Heart right ventricle (tissue), 16 donors: ENCODE data around the gene SEMA4B. TPM values are rescaled to one million over a fixed set of nuclear protein-coding genes. Genes with fewer than 3 reads are reported as not detected.

Experiments
- ATAC-seq, 8 donors: fragments of 200-7000 bp; cut with Tn5 transposase; one replicate each; pipeline ENCODE4 v1.9.1; 2020; ENCODE audit warnings: mild to moderate bottlenecking in 8 of 8, moderate library complexity in 8 of 8, moderate number of reproducible peaks in 1 of 8
- DNase-seq, 2 donors: peaks; one replicate each; pipeline ENCODE4 v3.0.0-alpha.2; 2020
- H3K27ac ChIP-seq, 10 donors: fragments of 200-600 bp; sonication (generic) in 2 of 10; one replicate each; pipeline versions ENCODE4 v1.5.0 to v1.8.0; 2020 to 2022; ENCODE audit warnings: mild to moderate bottlenecking in 3 of 10
- H3K27me3 ChIP-seq, 7 donors: fragments of 200-600 bp; one replicate each; pipeline ENCODE4 v1.8.0; 2021 to 2022; ENCODE audit warnings: mild to moderate bottlenecking in 2 of 7
- H3K36me3 ChIP-seq, 9 donors: fragments of 200-600 bp; sonication (generic) in 1 of 9; one replicate each; pipeline versions ENCODE4 v1.5.0 to v1.8.0; 2020 to 2022; ENCODE audit warnings: mild to moderate bottlenecking in 2 of 9
- H3K4me1 ChIP-seq, 9 donors: fragments of 200-600 bp; sonication (generic) in 1 of 9; one replicate each; pipeline versions ENCODE4 v1.5.0 to v1.8.0; 2020 to 2022; ENCODE audit warnings: mild to moderate bottlenecking in 4 of 9
- H3K4me3 ChIP-seq, 10 donors: fragments of 200-600 bp; sonication (generic) in 2 of 10; one replicate each; pipeline versions ENCODE4 v1.5.0 to v1.8.0; 2020 to 2022; ENCODE audit warnings: mild to moderate bottlenecking in 7 of 10, moderate library complexity in 2 of 10
- H3K9me3 ChIP-seq, 11 donors: fragments of 200-600 bp in 10 of 11; sonication (generic) in 2 of 11; one replicate each; pipeline versions ENCODE4 v1.5.0 to v1.8.0; 2013 to 2022; ENCODE audit warnings: mild to moderate bottlenecking in 2 of 11, control low read depth in 1 of 11, moderate library complexity in 1 of 11
- CTCF ChIP-seq, 9 donors: fragments of 200-600 bp; sonication (generic) in 2 of 9; IDR thresholded peaks; one replicate each; pipeline versions ENCODE4 v1.5.0 to v1.8.0; 2021 to 2022; ENCODE audit warnings: antibody characterized with exemption in 9 of 9, mild to moderate bottlenecking in 5 of 9, moderate library complexity in 1 of 9
- WGBS, 2 donors: extraction: QIAGEN DNeasy Blood & Tissue Kit; methylation state at CpG; one replicate each; pipeline ENCODE4 v1.1.7; 2013; ENCODE audit warnings: inconsistent platforms in 1 of 2; 5-methylcytosine and 5-hydroxymethylcytosine counted together
- intact Hi-C, 10 donors: fragments of 100-400 bp; cut with DNase I; formaldehyde crosslinking; loops; one replicate each; pipeline versions ENCODE4 v1.11.1 to v1.14.2; 2022
- polyA plus RNA-seq, 2 donors: library from polyadenylated mRNA; stranded (reverse); fragments of 200-250 nt; gene quantifications; one replicate each; pipeline ENCODE4 v1.2.3, GENCODE V29; 2013
- total RNA-seq, 10 donors: library from RNA; stranded (reverse); fragmentation: NEBNext Ultra II Directional in 3 of 10; extraction: Animal tissue kit (Norgen Biotek cat#: 25700) in 3 of 10; gene quantifications; one replicate each; pipeline versions ENCODE4 v1.2.1 to v1.2.4, GENCODE V29; 2021 to 2023
- donor health status: Arrhythmogenic right ventricular cardiomyopathy.
- donor health status: ischemic (EF 13 %, LVEDD 7.1; RV severe dilation, severe dysfunction).
- donor health status: healthy with polysubstance abuse.
- donor health status: DM: no; HTN: yes; CAD: no.
- donor health status: DM: no; HTN: no; CAD: no.
- donor health status: ischemic (EF 25% LVEDD 6.9; RV normal size, moderate dysfunction).
- donor health status: ischemic (EF 25% LVEDD 5.7; RV mildly dilated, moderate dysfunction).
- donor health status: healthy.
- donor health status: DM: yes; HTN: yes; CAD: no.
- donor health status: Ischemic cardiomyopathy.
- donor health status: ischemic (EF 35%, LVEDD 5.7; RV mildly dilated, moderate dysfunction).
- donor health status: nonischemic (EF 11% LVEDD 7.7; RV severe dilation, severe dysfunction).
- donor health status: DM: yes; HTN: yes; CAD: no.
- donor health status: PGD.
- donor health status: ischemic (EF 29% LVEDD 5.4; RV normal size, mild dysfunction).
- donor health status: nonischemic (EF 23%, LVEDD 6.1; RV moderate dilation, normal function).

Gene SEMA4B
- total and polyA plus RNA-seq, 12 donors, result 9.9 to 76.7 (median 18.4) TPM

GRCh38 chr15:90223441-90224165 lies 22.5 kb downstream of the SEMA4B start:
- H3K4me1 ChIP-seq, result peaks cover 2 to 15% (median 9%) of the 10 kb centered on the region in 9 donors
- WGBS, 2 donors, result 94 to 95% methylated on average over 22 of the region's 22 CpGs
- TF ChIP-seq CTCF (IDR thresholded peaks at IDR 0.05), result no peak
- H3K9me3 ChIP-seq, result no peaks in the 10 kb centered on the region
- intact Hi-C loops, result loop anchor here in 2 of 10 donors (10.0 kb wide), 2 partner anchors 129 to 329 kb away; partner anchors contain the start of gene AP3S2 (in 2 of the 2)
- peaks cover 0 to 93% (median 13%) of the 10 kb centered on the region in 9 donors for H3K36me3 ChIP-seq
- ATAC-seq, result no peak
- H3K4me3 ChIP-seq, result no peak overlapping the region
- H3K27me3 ChIP-seq, result no peaks in the 10 kb centered on the region
- DNase-seq, result no peak
- no peak overlapping the region for H3K27ac ChIP-seq

GRCh38 chr15:90225047-90225446 lies 23.9 kb downstream of the SEMA4B start:
- no peaks in the 10 kb centered on the region for H3K27me3 ChIP-seq
- intact Hi-C loops, result loop anchor here in 2 of 10 donors (5.0 to 10.0 kb wide), 3 partner anchors 33 to 330 kb away; partner anchors contain the start of gene AP3S2 (in 2 of the 2)
- ATAC-seq (no peak), DNase-seq (no peak)
- TF ChIP-seq CTCF (IDR thresholded peaks at IDR 0.05), result no peak
- no peaks in the 10 kb centered on the region for H3K9me3 ChIP-seq
- H3K4me1 ChIP-seq, result peaks cover 2 to 30% (median 15%) of the 10 kb centered on the region in 9 donors
- no peak overlapping the region for H3K27ac ChIP-seq
- 86 to 91% methylated on average over 17 of the region's 17 CpGs for WGBS, 2 donors
- peaks cover 0 to 95% (median 15%) of the 10 kb centered on the region in 9 donors for H3K36me3 ChIP-seq
- no peak overlapping the region for H3K4me3 ChIP-seq

DNA sequence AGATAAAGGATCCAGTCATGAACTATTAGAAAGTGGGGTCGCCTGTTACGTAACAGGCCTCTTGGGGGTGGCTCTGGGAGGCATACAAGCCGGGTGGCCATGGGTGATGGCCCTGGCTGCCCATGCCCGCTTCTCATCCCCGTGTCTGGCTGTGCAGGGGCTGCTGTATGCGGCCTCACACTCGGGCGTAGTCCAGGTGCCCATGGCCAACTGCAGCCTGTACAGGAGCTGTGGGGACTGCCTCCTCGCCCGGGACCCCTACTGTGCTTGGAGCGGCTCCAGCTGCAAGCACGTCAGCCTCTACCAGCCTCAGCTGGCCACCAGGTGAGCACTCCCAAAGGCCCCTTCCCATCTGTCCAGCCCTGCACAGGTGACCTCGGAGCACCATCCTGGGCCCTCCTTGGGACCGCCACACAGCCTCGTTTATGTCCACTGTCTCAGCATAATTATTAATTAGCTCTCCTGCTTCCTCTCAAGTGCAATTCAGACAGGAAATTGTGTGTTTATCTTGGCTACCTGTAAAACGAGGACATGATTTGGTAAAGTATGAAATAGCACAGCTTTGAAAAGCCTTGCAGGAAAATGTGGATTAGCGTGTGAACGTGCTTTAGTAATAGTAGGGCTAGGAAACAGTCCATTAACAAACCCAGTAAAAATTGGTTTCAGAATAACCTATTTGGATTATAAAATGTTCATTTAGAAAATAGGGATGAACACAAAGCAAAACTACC lies 24.5 kb downstream of the SEMA4B start:
- no peak for TF ChIP-seq CTCF (IDR thresholded peaks at IDR 0.05)
- 82 to 84% methylated on average over 18 of the region's 18 CpGs for WGBS, 2 donors
- no peaks in the 10 kb centered on the region for H3K9me3 ChIP-seq
- intact Hi-C loops, result loop anchor here in 2 of 10 donors (5.0 to 10.0 kb wide), 3 partner anchors 33 to 331 kb away; partner anchors contain the start of gene AP3S2 (in 2 of the 2)
- H3K4me1 ChIP-seq, result peaks cover 2 to 34% (median 21%) of the 10 kb centered on the region in 9 donors
- ATAC-seq (no peak), DNase-seq (no peak)
- peaks cover 0 to 100% (median 20%) of the 10 kb centered on the region in 9 donors for H3K36me3 ChIP-seq
- no peak overlapping the region for H3K4me3 ChIP-seq
- H3K27ac ChIP-seq, result no peak overlapping the region
- H3K27me3 ChIP-seq, result no peaks in the 10 kb centered on the region

GRCh38 chr15:90227336-90227735 lies 26.2 kb downstream of the SEMA4B start:
- H3K9me3 ChIP-seq, result no peaks in the 10 kb centered on the region
- TF ChIP-seq CTCF (IDR thresholded peaks at IDR 0.05), result no peak
- intact Hi-C loops, result loop anchor here in 2 of 10 donors (5.0 to 10.0 kb wide), 3 partner anchors 35 to 333 kb away; partner anchors contain the start of gene AP3S2 (in 2 of the 2)
- no peak for ATAC-seq
- no peak for DNase-seq
- H3K27ac ChIP-seq, result no peak overlapping the region
- peaks cover 0 to 39% (median 26%) of the 10 kb centered on the region in 9 donors for H3K4me1 ChIP-seq
- H3K4me3 ChIP-seq, result no peak overlapping the region
- WGBS, 2 donors, result 87 to 94% methylated on average over 7 of the region's 7 CpGs
- no peaks in the 10 kb centered on the region for H3K27me3 ChIP-seq
- H3K36me3 ChIP-seq, result peaks cover 0 to 100% (median 20%) of the 10 kb centered on the region in 9 donors
